Measurements from ENCODE around the gene TUSC2.

- TF ChIP-seq PATZ1 (CRISPR knock-in tag; IDR thresholded peaks at IDR 0.05; ENCODE audit: borderline replicate concordance) (no peak), ARNTL (CRISPR knock-in tag; IDR thresholded peaks at IDR 0.05; ENCODE audit: borderline replicate concordance, low read depth) (no peak), CSRNP3 (CRISPR knock-in tag; IDR thresholded peaks at IDR 0.05) (no peak), ZNF565 (CRISPR knock-in tag; conservative IDR thresholded peaks at IDR 0.05; ENCODE audit: low read depth) (no peak), ZFP3 (CRISPR knock-in tag; IDR thresholded peaks at IDR 0.05) (no peak), ZC3H10 (CRISPR knock-in tag; IDR thresholded peaks at IDR 0.05) (no peak), CREB5 (CRISPR knock-in tag; IDR thresholded peaks at IDR 0.05; ENCODE audit: low read depth) (no peak), POU6F1 (CRISPR knock-in tag; IDR thresholded peaks at IDR 0.05; ENCODE audit: borderline replicate concordance, low read depth) (no peak)
Observed at GRCh38 chr3:50320853-50321335, 7.1 kb downstream of the TUSC2 start.

Measured in SK-N-SH treated with all-trans-retinoic acid at 6 μM for 48 hours (cell line).